Measurements from ENCODE around the gene YPEL2.
A peak's percentile ranks its signal among the peaks of the same experiment; 100 is the strongest.
"Not testable (repeated sequence)": the region's sequence is repeated elsewhere in the genome, so short reads cannot be mapped to it uniquely, and the experiment has no call there.

The YPEL2 gene

GRCh38 chr17:59406808-59407381, 75.4 kb downstream of the YPEL2 start:
- DNase-seq = no peak

- no peak for DNase-seq
Observed at GRCh38 chr17:59409336-59410048, 78.0 kb downstream of the YPEL2 start.

- no peak for DNase-seq
Observed at GRCh38 chr17:59410049-59410437, 78.6 kb downstream of the YPEL2 start.

GRCh38 chr17:59412431-59412830, 81.0 kb downstream of the YPEL2 start:
- DNase-seq = not testable (repeated sequence)

GRCh38 chr17:59413014-59413766, 81.7 kb downstream of the YPEL2 start:
- DNase-seq = no peak

- peak; percentile 20 to 67 (median 54) for DNase-seq
Observed at GRCh38 chr17:59415397-59415796, 83.9 kb downstream of the YPEL2 start.

GRCh38 chr17:59416184-59416583, 84.7 kb downstream of the YPEL2 start:
- DNase-seq = no peak

- DNase-seq = no peak
Observed at GRCh38 chr17:59417452-59417851, 86.0 kb downstream of the YPEL2 start.

GRCh38 chr17:59418732-59419166, 87.3 kb downstream of the YPEL2 start:
- no peak for DNase-seq

GRCh38 chr17:59420901-59421300, 89.4 kb downstream of the YPEL2 start:
- no peak for DNase-seq

GRCh38 chr17:59421722-59422121, 90.3 kb downstream of the YPEL2 start:
- DNase-seq = no peak

- peak; percentile 19 to 61 (median 48) for DNase-seq
Observed at GRCh38 chr17:59423137-59423724, 91.8 kb downstream of the YPEL2 start.

- no peak for DNase-seq
Observed at GRCh38 chr17:59423903-59424302, 92.4 kb downstream of the YPEL2 start.

- no peak for DNase-seq
Observed at GRCh38 chr17:59424331-59424730, 92.9 kb downstream of the YPEL2 start.

- peak; percentile 51 to 79 (median 74) for DNase-seq
Observed at GRCh38 chr17:59425085-59425931, 93.9 kb downstream of the YPEL2 start.

GRCh38 chr17:59426031-59426430, 94.6 kb downstream of the YPEL2 start:
- DNase-seq = no peak

GRCh38 chr17:59427425-59427921, 96.0 kb downstream of the YPEL2 start:
- peak; percentile 87 to 94 (median 90) for DNase-seq

GRCh38 chr17:59427996-59428395, 96.5 kb downstream of the YPEL2 start:
- peak; percentile 28 to 66 (median 63) for DNase-seq

GRCh38 chr17:59428916-59429485, 97.5 kb downstream of the YPEL2 start:
- no peak for DNase-seq

GRCh38 chr17:59431601-59432000, 100.1 kb downstream of the YPEL2 start:
- peak in 2 of 4 experiments; percentile 18 to 27 for DNase-seq

- no peak for DNase-seq
Observed at GRCh38 chr17:59432657-59433056, 101.2 kb downstream of the YPEL2 start.

GRCh38 chr17:59433586-59433985, 102.1 kb downstream of the YPEL2 start:
- DNase-seq = peak; percentile 35 to 73 (median 46)
